Measurements from ENCODE around the gene MRAS. TPM values are rescaled to one million over a fixed set of nuclear protein-coding genes. Genes with fewer than 3 reads are reported as not detected.

The MRAS gene
- total RNA-seq, 1 donor from 2014 or later, result 40.1 TPM

GRCh38 chr3:138378331-138378730 is 30.0 kb downstream of the MRAS start:
- Mint-ChIP-seq H3K4me3 (no peak overlapping the region), H3K9me3 (peaks cover 4% of the 10 kb centered on the region), H3K27ac (peak overlapping the region; percentile 70), H3K27me3 (ENCODE audit: low read depth) (no peaks in the 10 kb centered on the region), H3K4me1 (peaks cover 29% of the 10 kb centered on the region), H3K36me3 (peaks cover 21% of the 10 kb centered on the region)
- no peak for TF ChIP-seq CTCF (IDR thresholded peaks at IDR 0.05; ENCODE audit: unreplicated experiment)
- DNase-seq (ENCODE audit: low spot score in 2 of 2, unreplicated experiment in 2 of 2), result no peak

- no peak for DNase-seq (ENCODE audit: low spot score in 2 of 2, unreplicated experiment in 2 of 2)
- no peak overlapping the region for H3K4me3 Mint-ChIP-seq
- H3K9me3 Mint-ChIP-seq, result peaks cover 4% of the 10 kb centered on the region
- no peaks in the 10 kb centered on the region for H3K27me3 Mint-ChIP-seq (ENCODE audit: low read depth)
- no peak for TF ChIP-seq CTCF (IDR thresholded peaks at IDR 0.05; ENCODE audit: unreplicated experiment)
- peaks cover 22% of the 10 kb centered on the region for H3K36me3 Mint-ChIP-seq
- H3K27ac Mint-ChIP-seq, result peak overlapping the region; percentile 70
- peaks cover 29% of the 10 kb centered on the region for H3K4me1 Mint-ChIP-seq
These were observed 30.6 kb downstream of the MRAS start for GRCh38 chr3:138378990-138379389.

- TF ChIP-seq CTCF (IDR thresholded peaks at IDR 0.05; ENCODE audit: unreplicated experiment), result no peak
- no peak for DNase-seq (ENCODE audit: low spot score in 2 of 2, unreplicated experiment in 2 of 2)
- Mint-ChIP-seq H3K4me1 (peaks cover 19% of the 10 kb centered on the region), H3K9me3 (peaks cover 10% of the 10 kb centered on the region), H3K36me3 (peaks cover 27% of the 10 kb centered on the region), H3K27ac (peak overlapping the region; percentile 83), H3K27me3 (ENCODE audit: low read depth) (no peaks in the 10 kb centered on the region), H3K4me3 (no peak overlapping the region)
These were observed 33.1 kb downstream of the MRAS start for GRCh38 chr3:138381413-138381901.

GRCh38 chr3:138381950-138382715 is 33.8 kb downstream of the MRAS start:
- Mint-ChIP-seq H3K27ac (peak overlapping the region; percentile 83), H3K4me1 (peaks cover 19% of the 10 kb centered on the region), H3K27me3 (ENCODE audit: low read depth) (no peaks in the 10 kb centered on the region), H3K4me3 (no peak overlapping the region), H3K36me3 (peaks cover 31% of the 10 kb centered on the region), H3K9me3 (peaks cover 10% of the 10 kb centered on the region)
- TF ChIP-seq CTCF (IDR thresholded peaks at IDR 0.05; ENCODE audit: unreplicated experiment), result no peak
- DNase-seq (ENCODE audit: low spot score in 2 of 2, unreplicated experiment in 2 of 2), result no peak

- Mint-ChIP-seq H3K4me1 (peaks cover 8% of the 10 kb centered on the region), H3K4me3 (no peak overlapping the region), H3K27ac (no peak overlapping the region), H3K36me3 (peaks cover 27% of the 10 kb centered on the region), H3K9me3 (peaks cover 10% of the 10 kb centered on the region), H3K27me3 (ENCODE audit: low read depth) (no peaks in the 10 kb centered on the region)
- DNase-seq (ENCODE audit: low spot score in 2 of 2, unreplicated experiment in 2 of 2), result no peak
- no peak for TF ChIP-seq CTCF (IDR thresholded peaks at IDR 0.05; ENCODE audit: unreplicated experiment)
These were observed 35.5 kb downstream of the MRAS start for GRCh38 chr3:138383715-138384465.

All from mesothelial cell of epicardium (in vitro differentiated cells).